HG03060 (cell line): ENCODE measurements around the gene JCAD.

Experiments used
- ATAC-seq: cut with Tn5 transposase; IDR thresholded peaks from one replicate; pipeline ENCODE4 v1.9.1; 2021; ENCODE audit warnings: low read depth, moderate number of reproducible peaks; ENCODE audit not compliant: unreplicated experiment

JCAD gene

GRCh38 chr10:30073767-30074060, 14.3 kb upstream of the JCAD start:
- ATAC-seq: no peak

GRCh38 chr10:30073045-30073766, 13.8 kb upstream of the JCAD start:
- no peak for ATAC-seq

GRCh38 chr10:30072068-30072467, 12.7 kb upstream of the JCAD start:
- ATAC-seq: no peak

GRCh38 chr10:30070001-30070685, 10.8 kb upstream of the JCAD start:
- ATAC-seq: no peak

- ATAC-seq: no peak
Measured at GRCh38 chr10:30068492-30069223, 9.3 kb upstream of the JCAD start.

GRCh38 chr10:30063099-30063498, 3.7 kb upstream of the JCAD start:
- no peak for ATAC-seq

- no peak for ATAC-seq
Measured at GRCh38 chr10:30062582-30062981, 3.2 kb upstream of the JCAD start.

- no peak for ATAC-seq
Measured at GRCh38 chr10:30062090-30062489, 2.7 kb upstream of the JCAD start.

- no peak for ATAC-seq
Measured at GRCh38 chr10:30058570-30059132, 735 bp downstream of the JCAD start.

GRCh38 chr10:30057894-30058556, 1.4 kb downstream of the JCAD start:
- no peak for ATAC-seq

GRCh38 chr10:30057421-30057841, 2.0 kb downstream of the JCAD start:
- ATAC-seq: no peak

- ATAC-seq: no peak
Measured at GRCh38 chr10:30056767-30057355, 2.5 kb downstream of the JCAD start.

- no peak for ATAC-seq
Measured at GRCh38 chr10:30056281-30056680, 3.1 kb downstream of the JCAD start.

- no peak for ATAC-seq
Measured at GRCh38 chr10:30055226-30055662, 4.1 kb downstream of the JCAD start.

GRCh38 chr10:30052062-30052461, 7.3 kb downstream of the JCAD start:
- ATAC-seq: no peak

GRCh38 chr10:30051220-30051619, 8.2 kb downstream of the JCAD start:
- no peak for ATAC-seq

GRCh38 chr10:30050411-30050810, 9.0 kb downstream of the JCAD start:
- ATAC-seq: no peak

GRCh38 chr10:30048768-30049517, 10.4 kb downstream of the JCAD start:
- ATAC-seq: no peak

- ATAC-seq: no peak
Measured at GRCh38 chr10:30047924-30048531, 11.4 kb downstream of the JCAD start.
